Vagina (tissue), 2 donors: ENCODE results near the gene ARHGEF11. TPM values are rescaled to one million over a fixed set of nuclear protein-coding genes. Genes with fewer than 3 reads are reported as not detected.

Experiments
- DNase-seq, 2 donors: peaks; one replicate each; pipeline ENCODE4 v3.0.0-alpha.2; 2017; ENCODE audit errors: extremely low spot score in 2 of 2
- H3K27ac ChIP-seq: fragments of 200-600 bp; sonication (generic); one replicate; pipeline ENCODE4 v1.5.1; 2019
- H3K27me3 ChIP-seq: fragments of 200-600 bp; sonication (generic); one replicate; pipeline ENCODE4 v1.5.1; 2019
- H3K36me3 ChIP-seq, 2 donors: fragments of 200-600 bp; sonication (generic); one replicate each; pipeline ENCODE4 v1.5.1; 2017 to 2019
- H3K4me1 ChIP-seq: fragments of 200-600 bp; sonication (generic); one replicate; pipeline ENCODE4 v1.5.1; 2019
- H3K4me3 ChIP-seq, 2 donors: fragments of 200-600 bp; sonication (generic); 1 replicate in 1 of 2; 2 replicates in 1 of 2; pipeline ENCODE4 v1.5.1; 2016 to 2019
- H3K9me3 ChIP-seq: fragments of 200-600 bp; sonication (generic); one replicate; pipeline ENCODE4 v1.5.1; 2019
- CTCF ChIP-seq, 3 experiments: fragments of 450-650 bp in 2 of 3; fragments of 200-600 bp in 1 of 3; sonication (generic) in 1 of 3; IDR thresholded peaks; one replicate each; pipeline ENCODE4 v1.5.1; 2017 to 2019; ENCODE audit warnings: antibody characterized with exemption in 3 of 3, mild to moderate bottlenecking in 2 of 3, moderate library complexity in 2 of 3
- POLR2A ChIP-seq, 2 donors: fragments of 450-650 bp; IDR thresholded peaks; one replicate each; pipeline ENCODE4 v1.6.1; 2017; ENCODE audit warnings: antibody characterized with exemption in 2 of 2, mild to moderate bottlenecking in 2 of 2, moderate library complexity in 2 of 2
- POLR2AphosphoS5 ChIP-seq, 2 donors: sonication (generic); formaldehyde crosslinking; IDR thresholded peaks; one replicate each; pipeline ENCODE4 v1.9.0; 2017; ENCODE audit warnings: antibody characterized with exemption in 2 of 2, mild to moderate bottlenecking in 2 of 2, low read depth in 1 of 2; ENCODE audit not compliant: insufficient read depth in 1 of 2
- intact Hi-C: fragments of 100-400 bp; cut with DNase I; formaldehyde crosslinking; loops from one replicate; pipeline ENCODE4 v1.15.1; 2023
- total RNA-seq: library from RNA; depleted of rRNA; stranded (reverse); fragments of >200 nt; gene quantifications from one replicate; pipeline ENCODE4 v1.2.3, GENCODE V29; 2016

Gene ARHGEF11
- total RNA-seq, 1 donor from 2014 or later, result 29.2 TPM

- intact Hi-C loops, result no loop called here
- Histone ChIP-seq H3K4me3 (no peak overlapping the region), H3K27ac (no peak overlapping the region)
These were observed 145.4 kb downstream of the ARHGEF11 start for GRCh38 chr1:156899956-156900718.

GRCh38 chr1:156898971-156899664, 146.4 kb downstream of the ARHGEF11 start:
- no peak overlapping the region for H3K27ac ChIP-seq
- H3K4me3 ChIP-seq, result no peak overlapping the region
- intact Hi-C loops, result no loop called here
- H3K27me3 ChIP-seq, result no peaks in the 10 kb centered on the region
- H3K36me3 ChIP-seq, result no peaks in the 10 kb centered on the region
- no peaks in the 10 kb centered on the region for H3K9me3 ChIP-seq
- H3K4me1 ChIP-seq, result peaks cover 58% of the 10 kb centered on the region
- no peak for DNase-seq
- TF ChIP-seq POLR2AphosphoS5 (IDR thresholded peaks at IDR 0.05; ENCODE audit: insufficient read depth in 1 of 2, low read depth in 1 of 2) (no peak), CTCF (IDR thresholded peaks at IDR 0.05) (no peak), POLR2A (IDR thresholded peaks at IDR 0.05) (no peak)

More at GRCh38 chr1:156899956-156900718, 145.4 kb downstream of the ARHGEF11 start:
- H3K27me3 ChIP-seq, result no peaks in the 10 kb centered on the region
- H3K9me3 ChIP-seq, result no peaks in the 10 kb centered on the region
- TF ChIP-seq POLR2AphosphoS5 (IDR thresholded peaks at IDR 0.05; ENCODE audit: insufficient read depth in 1 of 2, low read depth in 1 of 2) (no peak), CTCF (IDR thresholded peaks at IDR 0.05) (no peak), POLR2A (IDR thresholded peaks at IDR 0.05) (no peak)
- peaks cover 58% of the 10 kb centered on the region for H3K4me1 ChIP-seq
- H3K36me3 ChIP-seq, result no peaks in the 10 kb centered on the region
- DNase-seq, result no peak

- TF ChIP-seq POLR2AphosphoS5 (IDR thresholded peaks at IDR 0.05; ENCODE audit: insufficient read depth in 1 of 2, low read depth in 1 of 2) (no peak), POLR2A (IDR thresholded peaks at IDR 0.05) (no peak), CTCF (IDR thresholded peaks at IDR 0.05) (no peak)
- DNase-seq, result no peak
- intact Hi-C loops, result no loop called here
- Histone ChIP-seq H3K4me3 (no peak overlapping the region), H3K9me3 (no peaks in the 10 kb centered on the region), H3K27me3 (no peaks in the 10 kb centered on the region), H3K4me1 (peaks cover 59% of the 10 kb centered on the region), H3K27ac (peak overlapping the region; percentile 89), H3K36me3 (no peaks in the 10 kb centered on the region)
These were observed 147.4 kb downstream of the ARHGEF11 start for GRCh38 chr1:156898161-156898566.

GRCh38 chr1:156897078-156897825, 148.3 kb downstream of the ARHGEF11 start:
- intact Hi-C loops, result no loop called here
- Histone ChIP-seq H3K36me3 (no peaks in the 10 kb centered on the region), H3K4me3 (no peak overlapping the region), H3K27me3 (no peaks in the 10 kb centered on the region), H3K27ac (peak overlapping the region; percentile 89), H3K4me1 (peaks cover 59% of the 10 kb centered on the region), H3K9me3 (no peaks in the 10 kb centered on the region)
- DNase-seq, result no peak
- TF ChIP-seq POLR2A (IDR thresholded peaks at IDR 0.05), result no peak
- no peak for TF ChIP-seq CTCF (IDR thresholded peaks at IDR 0.05)
- no peak for TF ChIP-seq POLR2AphosphoS5 (IDR thresholded peaks at IDR 0.05; ENCODE audit: insufficient read depth in 1 of 2, low read depth in 1 of 2)
